GM13976 (cell line): ENCODE measurements around the gene ATG4D.
"Not testable (repeated sequence)": the region's sequence is repeated elsewhere in the genome, so short reads cannot be mapped to it uniquely, and the experiment has no call there.

Experiments
- DNase-seq: peaks from one replicate; pipeline ENCODE4 v3.0.0; 2012; ENCODE audit warnings: low spot score
- in situ Hi-C: fragments of 300-500 bp; cut with MboI; formaldehyde crosslinking; loops from one replicate; pipeline ENCODE4 v1.12.0; 2022; ENCODE audit warnings: low sequenced_read_pairs, mixed read lengths, inconsistent platforms; ENCODE audit not compliant: unreplicated experiment
- TF ChIP-seq, protein P1 (sequence below): IDR thresholded peaks from 2 replicates; pipeline ENCODE4 v1.5.1; 2012; ENCODE audit warnings: borderline replicate concordance, mild to moderate bottlenecking; ENCODE audit not compliant: insufficient read depth; ENCODE audit errors: extremely low read depth, missing control alignments, control extremely low read depth

The ATG4D gene

DNA sequence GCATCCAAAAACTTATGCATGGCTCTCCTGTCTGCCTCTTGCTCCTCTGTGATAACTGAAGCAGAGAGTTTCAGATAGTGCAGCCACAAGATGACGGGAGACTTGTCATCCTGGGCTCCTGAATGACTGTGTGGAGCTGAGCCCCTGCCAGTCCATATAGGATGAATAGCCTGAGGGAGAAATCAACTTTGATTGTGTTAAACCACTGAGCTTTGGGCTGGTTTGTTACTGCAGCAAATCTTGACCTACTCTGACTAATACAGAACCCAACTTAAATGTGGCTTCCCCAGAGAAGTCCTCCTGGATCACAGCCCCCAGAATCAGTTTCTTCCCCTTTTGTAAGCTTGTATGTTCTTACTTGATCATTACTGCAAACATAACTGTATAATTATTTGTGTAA lies 11.2 kb upstream of the ATG4D start:
- TF ChIP-seq, protein P1, sequence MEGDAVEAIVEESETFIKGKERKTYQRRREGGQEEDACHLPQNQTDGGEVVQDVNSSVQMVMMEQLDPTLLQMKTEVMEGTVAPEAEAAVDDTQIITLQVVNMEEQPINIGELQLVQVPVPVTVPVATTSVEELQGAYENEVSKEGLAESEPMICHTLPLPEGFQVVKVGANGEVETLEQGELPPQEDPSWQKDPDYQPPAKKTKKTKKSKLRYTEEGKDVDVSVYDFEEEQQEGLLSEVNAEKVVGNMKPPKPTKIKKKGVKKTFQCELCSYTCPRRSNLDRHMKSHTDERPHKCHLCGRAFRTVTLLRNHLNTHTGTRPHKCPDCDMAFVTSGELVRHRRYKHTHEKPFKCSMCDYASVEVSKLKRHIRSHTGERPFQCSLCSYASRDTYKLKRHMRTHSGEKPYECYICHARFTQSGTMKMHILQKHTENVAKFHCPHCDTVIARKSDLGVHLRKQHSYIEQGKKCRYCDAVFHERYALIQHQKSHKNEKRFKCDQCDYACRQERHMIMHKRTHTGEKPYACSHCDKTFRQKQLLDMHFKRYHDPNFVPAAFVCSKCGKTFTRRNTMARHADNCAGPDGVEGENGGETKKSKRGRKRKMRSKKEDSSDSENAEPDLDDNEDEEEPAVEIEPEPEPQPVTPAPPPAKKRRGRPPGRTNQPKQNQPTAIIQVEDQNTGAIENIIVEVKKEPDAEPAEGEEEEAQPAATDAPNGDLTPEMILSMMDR, result no peak
- in situ Hi-C loops, result no loop called here
- DNase-seq, result no peak

DNA sequence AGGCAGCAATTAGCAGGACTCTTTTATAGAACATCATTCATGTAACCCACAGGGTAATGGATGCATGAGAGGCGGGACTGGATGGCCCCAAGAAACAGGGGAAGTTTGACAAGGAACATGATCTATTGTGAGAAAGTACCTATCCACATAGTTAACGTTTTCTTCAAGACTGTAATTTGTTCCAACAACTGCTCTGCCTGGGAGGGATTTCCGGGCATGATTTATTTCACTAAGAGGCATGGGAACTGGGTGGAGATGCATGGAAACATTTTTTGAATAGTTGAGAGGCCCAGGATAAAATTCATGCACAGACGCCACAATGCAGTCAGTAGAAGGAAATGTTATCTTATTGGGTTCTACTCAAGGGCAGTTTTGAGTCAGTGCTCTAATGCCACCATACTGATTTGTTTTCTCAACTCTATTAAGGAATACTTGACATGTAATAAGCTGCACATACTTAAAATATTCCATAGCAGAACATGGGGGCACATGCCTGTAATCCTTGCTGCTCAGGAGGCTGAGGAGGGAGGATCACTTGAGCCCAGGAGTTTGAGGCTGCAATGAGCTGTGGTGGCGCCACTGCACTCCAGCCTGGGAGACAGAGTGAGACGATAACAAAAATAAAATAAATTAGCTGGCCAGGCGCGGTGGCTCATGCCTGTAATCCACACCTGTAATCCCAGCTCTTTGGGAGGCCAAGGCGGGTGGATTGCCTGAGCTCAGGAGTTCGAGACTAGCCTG lies 9.9 kb upstream of the ATG4D start:
- in situ Hi-C loops, result no loop called here
- no peak for DNase-seq
- TF ChIP-seq, protein P1, result no peak

DNA sequence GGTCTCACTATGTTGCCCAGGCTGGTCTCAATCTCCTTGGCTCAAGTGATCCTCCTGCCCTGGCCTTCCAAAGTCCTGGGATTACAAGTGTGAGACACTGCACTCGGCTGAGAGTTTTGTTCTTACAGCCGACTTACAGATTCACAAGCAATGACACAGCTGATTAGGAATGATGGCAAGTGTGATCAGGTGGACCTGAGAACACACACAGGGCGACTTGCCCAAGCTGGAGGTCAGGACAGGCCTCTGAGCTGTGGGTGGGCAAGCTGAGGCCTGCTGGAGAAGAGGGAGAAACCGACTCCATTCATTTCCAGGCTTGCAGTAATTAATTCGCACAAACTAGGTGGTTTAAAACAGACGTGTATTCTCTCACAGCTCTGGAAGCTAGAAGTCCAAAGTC lies 8.1 kb upstream of the ATG4D start:
- DNase-seq, result no peak
- in situ Hi-C loops, result no loop called here
- TF ChIP-seq, protein P1, result no peak

DNA sequence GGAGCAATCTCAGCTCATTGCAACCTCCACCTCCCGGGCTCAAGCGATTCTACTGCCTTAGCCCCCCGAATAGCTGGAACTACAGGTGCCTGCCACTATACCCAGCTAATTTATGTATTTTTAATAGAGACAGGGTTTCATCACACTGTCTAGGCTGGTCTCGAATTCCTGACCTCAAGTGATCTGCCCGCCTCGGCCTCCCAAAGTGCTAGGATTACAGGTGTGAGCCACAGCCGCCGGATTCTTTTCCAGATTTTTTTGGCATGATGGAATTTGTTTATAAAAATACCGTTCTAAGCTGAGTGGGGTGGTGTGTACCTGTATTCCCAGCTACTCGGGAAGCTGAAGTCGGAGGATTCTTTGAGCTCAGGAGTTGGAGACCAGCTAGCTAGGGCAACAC lies 6.0 kb upstream of the ATG4D start:
- TF ChIP-seq, protein P1, result no peak
- in situ Hi-C loops, result no loop called here
- DNase-seq, result no peak

DNA sequence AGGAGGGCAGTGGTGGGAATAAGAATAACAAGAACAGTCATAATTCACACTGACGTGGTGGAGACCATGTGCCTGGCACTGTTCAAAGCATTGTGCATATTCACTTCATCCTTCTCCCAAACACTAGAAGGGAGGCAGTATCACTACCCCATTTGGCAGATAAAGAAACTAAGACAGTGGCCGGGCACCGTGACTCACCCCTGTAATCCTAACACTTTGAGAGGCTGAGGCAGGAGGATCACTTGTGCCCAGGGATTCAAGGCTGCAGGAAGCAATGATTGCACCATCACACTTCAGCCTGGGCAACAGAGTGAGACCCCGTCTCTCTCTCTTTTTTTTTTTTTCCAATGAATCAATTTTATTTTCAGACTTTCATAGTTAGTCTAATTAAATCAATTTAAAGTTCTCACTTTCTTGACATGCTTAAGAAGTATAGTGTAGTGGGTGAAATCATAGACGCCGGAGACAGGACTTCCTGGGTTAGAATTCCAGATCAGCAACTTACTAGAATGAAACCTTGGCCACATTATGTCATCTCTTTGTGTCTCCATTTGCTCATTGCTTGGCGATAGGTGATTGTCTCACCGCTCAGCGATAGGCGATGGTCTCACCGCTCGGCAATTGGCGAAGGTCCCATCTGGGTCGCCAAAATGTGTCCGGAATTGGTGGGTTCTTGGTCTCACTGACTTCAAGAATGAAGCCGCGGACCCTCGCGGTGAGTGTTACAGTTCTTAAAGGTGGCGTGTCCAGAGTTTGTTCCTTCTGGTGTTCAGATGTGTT lies 5.3 kb upstream of the ATG4D start:
- DNase-seq, result no peak
- TF ChIP-seq, protein P1, result no peak
- in situ Hi-C loops, result no loop called here

DNA sequence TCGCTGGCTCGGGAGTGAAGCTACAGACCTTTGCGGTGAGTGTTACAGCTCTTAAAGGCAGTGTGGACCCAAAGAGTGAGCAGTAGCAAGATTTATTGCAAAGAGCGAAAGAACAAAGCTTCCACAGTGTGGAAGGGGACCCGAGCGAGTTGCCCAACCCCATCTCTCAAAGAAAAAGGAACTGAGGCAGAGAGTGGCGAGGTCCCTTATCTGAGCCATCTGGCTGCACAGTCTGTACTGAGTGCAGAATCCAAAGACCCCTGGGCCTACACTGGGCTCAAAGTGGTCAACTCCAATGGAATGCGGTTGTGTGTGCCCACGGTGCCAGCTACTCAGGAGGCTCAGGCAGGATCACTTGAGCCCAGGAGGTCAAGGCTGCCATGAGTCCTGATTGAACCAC lies 4.7 kb upstream of the ATG4D start:
- in situ Hi-C loops, result not testable (repeated sequence)

DNA sequence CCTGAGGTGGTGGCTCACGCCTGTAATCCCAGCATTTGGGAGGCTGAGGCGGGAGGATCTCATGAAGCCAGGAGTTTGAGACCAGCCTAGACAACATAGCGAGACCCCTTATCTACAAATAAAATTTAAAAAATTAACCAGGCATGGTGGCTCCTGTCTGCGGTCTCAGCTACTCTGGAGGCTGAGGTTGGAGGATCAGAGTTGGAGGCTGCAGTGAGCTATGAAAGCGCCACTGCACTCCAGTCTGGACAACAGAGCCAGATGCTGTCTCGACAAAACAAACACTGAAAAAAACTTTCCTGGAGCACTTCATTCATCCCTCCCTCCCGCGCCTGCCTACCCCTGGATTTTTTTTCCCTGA lies 665 bp upstream of the ATG4D start:
- TF ChIP-seq, protein P1, result no peak
- in situ Hi-C loops, result no loop called here
- no peak for DNase-seq

More for the DNA sequence above, 4.7 kb upstream of the ATG4D start:
- not testable (repeated sequence) for DNase-seq
